HG02870 (cell line): ENCODE measurements around the gene POU4F1.
"Not testable (repeated sequence)": the region's sequence is repeated elsewhere in the genome, so short reads cannot be mapped to it uniquely, and the experiment has no call there.

Experiments
- ATAC-seq: cut with Tn5 transposase; IDR thresholded peaks from one replicate; pipeline ENCODE4 v1.9.1; 2021; ENCODE audit warnings: mild to moderate bottlenecking, moderate library complexity; ENCODE audit not compliant: unreplicated experiment

Gene POU4F1

GRCh38 chr13:78603240-78603957 lies at the start of gene POU4F1:
POU4F1 (minus strand) TSS chr13:78603552; CDS start chr13:78603326, 226 bp downstream.
- ATAC-seq = peak; percentile 70

- no peak for ATAC-seq
These were observed 49.3 kb upstream of the POU4F1 start for GRCh38 chr13:78652651-78653050.

- ATAC-seq = no peak
These were observed 47.3 kb upstream of the POU4F1 start for GRCh38 chr13:78650717-78651083.

GRCh38 chr13:78649997-78650716 lies 46.8 kb upstream of the POU4F1 start:
- no peak for ATAC-seq

- ATAC-seq = not testable (repeated sequence)
These were observed 43.8 kb upstream of the POU4F1 start for GRCh38 chr13:78647109-78647678.

GRCh38 chr13:78638216-78638615 lies 34.9 kb upstream of the POU4F1 start:
- ATAC-seq = peak; percentile 88

- no peak for ATAC-seq
These were observed 33.1 kb upstream of the POU4F1 start for GRCh38 chr13:78636495-78636894.

- ATAC-seq = no peak
These were observed 29.6 kb upstream of the POU4F1 start for GRCh38 chr13:78632996-78633395.

- no peak for ATAC-seq
These were observed 27.7 kb upstream of the POU4F1 start for GRCh38 chr13:78631077-78631476.

- ATAC-seq = no peak
These were observed 27.2 kb upstream of the POU4F1 start for GRCh38 chr13:78630511-78630910.

GRCh38 chr13:78625384-78625783 lies 22.0 kb upstream of the POU4F1 start:
- ATAC-seq = no peak

- no peak for ATAC-seq
These were observed 19.8 kb upstream of the POU4F1 start for GRCh38 chr13:78623132-78623531.

- no peak for ATAC-seq
These were observed 17.7 kb upstream of the POU4F1 start for GRCh38 chr13:78620936-78621470.

- ATAC-seq = no peak
These were observed 15.1 kb upstream of the POU4F1 start for GRCh38 chr13:78618411-78618810.

- no peak for ATAC-seq
These were observed 7.7 kb upstream of the POU4F1 start for GRCh38 chr13:78611040-78611439.

GRCh38 chr13:78610381-78610883 lies 7.1 kb upstream of the POU4F1 start:
- ATAC-seq = peak; percentile 45

GRCh38 chr13:78609464-78610205 lies 6.3 kb upstream of the POU4F1 start:
- no peak for ATAC-seq

GRCh38 chr13:78608688-78609463 lies 5.5 kb upstream of the POU4F1 start:
- no peak for ATAC-seq

GRCh38 chr13:78608252-78608687 lies 4.9 kb upstream of the POU4F1 start:
- ATAC-seq = no peak
